Cardiac septum (tissue), 1 donor: Measurements from ENCODE around the gene AP4M1. TPM values are rescaled to one million over a fixed set of nuclear protein-coding genes. Genes with fewer than 3 reads are reported as not detected.

Experiments
- DNase-seq: peaks from one replicate; pipeline ENCODE4 v3.0.0-alpha.2; 2020; ENCODE audit warnings: low spot score
- intact Hi-C: fragments of 100-400 bp; cut with DNase I; formaldehyde crosslinking; loops from one replicate; pipeline ENCODE4 v1.14.0; 2022
- total RNA-seq: library from RNA; stranded (reverse); fragmentation: NEBNext Ultra II Directional; extraction: Animal tissue kit (Norgen Biotek cat#: 25700); gene quantifications from one replicate; pipeline ENCODE4 v1.2.1, GENCODE V29; 2021
- donor health status: DM: no; HTN: no; CAD: no.

AP4M1 gene
- total RNA-seq, 1 donor from 2014 or later = 13.7 TPM

- intact Hi-C loops = loop anchor here (5.0 to 10.0 kb wide), 2 partner anchors 84 to 167 kb away; partner anchors contain the start of gene TRIM4
- DNase-seq = peak; percentile 99
Observed at GRCh38 chr7:100081535-100082102, 19.8 kb upstream of the AP4M1 start, which contains the start of gene ZNF3. TSS of gene ZNF3 (minus strand) at chr7:100081723. CDS start at chr7:100077357, 4,366 bp downstream.

GRCh38 chr7:100082978-100083377, 18.5 kb upstream of the AP4M1 start:
- intact Hi-C loops = loop anchor here (5.0 to 10.0 kb wide), 2 partner anchors 86 to 168 kb away; partner anchors contain the start of gene TRIM4
- DNase-seq = no peak

GRCh38 chr7:100085515-100085914, 15.9 kb upstream of the AP4M1 start:
- intact Hi-C loops = loop anchor here (5.0 to 10.0 kb wide), 2 partner anchors 42 to 171 kb away; partner anchors contain the start of genes MBLAC1 and TRIM4

GRCh38 chr7:100087055-100087750, 14.2 kb upstream of the AP4M1 start:
- intact Hi-C loops = loop anchor here (5.0 to 10.0 kb wide), 2 partner anchors 40 to 172 kb away; partner anchors contain the start of genes MBLAC1 and TRIM4
- DNase-seq = no peak

More at GRCh38 chr7:100085515-100085914, 15.9 kb upstream of the AP4M1 start:
- DNase-seq = no peak

GRCh38 chr7:100088095-100088620, 13.3 kb upstream of the AP4M1 start:
- DNase-seq = no peak
- intact Hi-C loops = loop anchor here (5.0 to 10.0 kb wide), 2 partner anchors 39 to 173 kb away; partner anchors contain the start of genes MBLAC1 and TRIM4

GRCh38 chr7:100088621-100089457, 12.6 kb upstream of the AP4M1 start, which contains the start of gene COPS6:
TSS of gene COPS6 (plus strand) at chr7:100088969. CDS start at chr7:100088991, 22 bp downstream.
- intact Hi-C loops = loop anchor here (5.0 to 10.0 kb wide), 2 partner anchors 38 to 174 kb away; partner anchors contain the start of genes MBLAC1 and TRIM4
- peak; percentile 92 for DNase-seq

- DNase-seq = no peak
- intact Hi-C loops = loop anchor here (5.0 to 10.0 kb wide), 2 partner anchors 38 to 175 kb away; partner anchors contain the start of genes MBLAC1 and TRIM4
Observed at GRCh38 chr7:100089458-100090196, 11.8 kb upstream of the AP4M1 start.

- intact Hi-C loops = no loop called here
- no peak for DNase-seq
Observed at GRCh38 chr7:100090527-100091410, 10.7 kb upstream of the AP4M1 start.

- intact Hi-C loops = no loop called here
- DNase-seq = no peak
Observed at GRCh38 chr7:100091411-100092181, 9.8 kb upstream of the AP4M1 start.

GRCh38 chr7:100093054-100093453, 8.4 kb upstream of the AP4M1 start:
- DNase-seq = no peak
- intact Hi-C loops = no loop called here

GRCh38 chr7:100093498-100093897, 7.9 kb upstream of the AP4M1 start:
- DNase-seq = no peak
- intact Hi-C loops = no loop called here

- intact Hi-C loops = no loop called here
- DNase-seq = no peak
Observed at GRCh38 chr7:100093925-100094486, 7.4 kb upstream of the AP4M1 start.

GRCh38 chr7:100095289-100095688, 6.2 kb upstream of the AP4M1 start:
- no peak for DNase-seq
- intact Hi-C loops = no loop called here

GRCh38 chr7:100095704-100096103, 5.7 kb upstream of the AP4M1 start:
- intact Hi-C loops = no loop called here
- DNase-seq = no peak

GRCh38 chr7:100098913-100099312, 2.5 kb upstream of the AP4M1 start:
- intact Hi-C loops = no loop called here
- DNase-seq = no peak

GRCh38 chr7:100099452-100099851, 2.0 kb upstream of the AP4M1 start:
- intact Hi-C loops = no loop called here
- DNase-seq = no peak
